ENCODE results near the gene PKIB.
"Not testable (repeated sequence)": the region's sequence is repeated elsewhere in the genome, so short reads cannot be mapped to it uniquely, and the experiment has no call there.

Gene PKIB

GRCh38 chr6:122712448-122713137 lies 102.4 kb downstream of the PKIB start:
- no peak for DNase-seq

DNA sequence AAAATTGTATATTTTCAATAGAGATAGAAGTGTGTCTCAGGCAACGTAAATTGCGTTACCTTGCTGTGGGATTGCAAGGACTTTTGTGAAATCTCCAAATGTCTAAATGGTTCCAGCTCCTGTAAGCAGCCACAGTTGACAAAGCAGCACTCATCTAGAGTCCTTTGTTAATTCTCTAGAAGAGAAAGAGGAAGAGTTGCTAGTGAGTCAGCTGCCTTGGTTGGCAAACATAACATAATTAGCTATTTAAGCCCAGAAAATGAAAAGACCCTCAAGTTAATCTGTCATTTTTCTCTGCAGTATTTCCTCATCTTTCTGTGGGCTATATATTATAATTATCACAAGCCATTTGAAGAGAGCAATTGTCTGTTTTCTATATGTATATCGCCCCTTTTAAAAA lies 102.9 kb downstream of the PKIB start:
- DNase-seq, result no peak

- DNase-seq, result no peak
Observed at GRCh38 chr6:122714059-122714458, 103.9 kb downstream of the PKIB start.

- no peak for DNase-seq
Observed at GRCh38 chr6:122715725-122716124, 105.5 kb downstream of the PKIB start.

DNA sequence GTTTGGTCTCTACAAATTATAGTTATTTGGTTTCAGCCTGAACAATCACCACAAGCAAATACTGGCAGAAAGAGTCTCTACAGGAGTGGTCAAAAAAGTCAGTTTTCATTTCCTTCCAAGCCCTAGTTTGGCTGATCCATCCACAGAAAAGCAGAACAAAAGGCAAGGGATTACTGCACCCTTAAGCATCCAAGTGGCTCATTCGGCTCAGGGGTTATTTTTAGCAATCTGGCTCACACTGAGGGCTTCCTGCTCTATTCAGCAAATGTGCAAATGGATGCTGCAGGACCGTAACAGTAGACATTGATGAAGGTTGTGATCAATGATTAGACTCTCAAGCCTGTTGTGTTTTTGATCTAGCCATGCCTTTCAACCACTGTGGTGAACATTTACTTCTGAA lies 107.1 kb downstream of the PKIB start:
- peak; percentile 63 for DNase-seq

DNA sequence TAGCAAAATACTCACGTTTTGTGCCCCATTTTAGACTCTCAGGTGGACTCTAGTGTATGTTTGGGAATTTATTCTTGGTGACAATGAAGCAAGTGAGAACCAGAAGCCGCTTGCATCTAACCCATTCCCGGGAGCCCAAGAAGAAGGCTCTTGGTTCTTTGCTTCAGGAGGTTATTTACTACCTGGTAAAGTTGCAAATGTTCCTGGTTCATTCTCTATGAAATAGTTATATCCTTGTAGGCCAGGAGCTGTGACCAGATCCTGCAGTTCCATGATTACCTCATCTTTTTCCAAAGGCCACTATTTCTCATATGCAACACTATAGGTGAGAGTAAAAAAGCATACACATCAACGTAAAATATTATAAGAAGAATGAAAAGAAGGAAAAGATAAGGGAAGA lies 108.4 kb downstream of the PKIB start:
- no peak for DNase-seq

DNA sequence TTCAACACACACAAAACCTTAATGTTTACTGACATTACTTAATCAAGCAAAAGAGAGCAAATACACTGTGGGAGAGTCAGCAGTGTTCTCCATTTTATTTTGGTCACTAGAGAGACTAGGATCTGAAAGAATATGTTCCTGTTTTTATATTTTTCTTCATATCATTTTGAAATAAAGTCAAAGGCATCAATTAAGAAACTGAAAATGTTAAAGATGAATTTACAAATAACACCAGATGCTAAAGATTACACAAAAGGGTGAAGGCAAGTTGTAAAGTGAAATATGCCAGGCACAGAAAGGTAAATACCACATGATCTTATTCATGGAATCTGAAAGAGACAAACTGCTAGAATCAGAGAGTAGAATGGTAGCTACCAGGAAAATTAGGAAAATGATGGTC lies 109.0 kb downstream of the PKIB start:
- DNase-seq, result peak; percentile 26

DNA sequence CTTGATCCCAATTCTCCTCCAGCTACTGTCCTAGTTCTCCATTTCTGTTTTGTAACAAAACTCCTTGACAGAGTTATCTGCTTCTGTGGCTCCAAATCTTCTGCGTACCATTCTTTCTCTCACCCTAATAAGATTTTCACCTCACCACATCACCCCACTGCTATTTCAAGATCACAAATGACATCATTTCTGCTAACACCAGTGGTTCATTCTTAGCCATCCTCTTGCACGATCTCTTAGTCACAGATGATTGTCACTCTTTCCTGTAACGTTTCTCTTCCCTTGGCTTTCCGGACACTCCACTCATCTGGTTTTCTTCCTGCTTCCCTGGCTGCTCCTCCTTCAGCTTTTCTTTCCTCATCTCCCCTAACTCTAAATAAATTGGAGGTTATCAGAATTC lies 112.5 kb downstream of the PKIB start:
- no peak for DNase-seq

- DNase-seq, result peak; percentile 39
Observed at GRCh38 chr6:122726649-122727048, 116.4 kb downstream of the PKIB start.

DNA sequence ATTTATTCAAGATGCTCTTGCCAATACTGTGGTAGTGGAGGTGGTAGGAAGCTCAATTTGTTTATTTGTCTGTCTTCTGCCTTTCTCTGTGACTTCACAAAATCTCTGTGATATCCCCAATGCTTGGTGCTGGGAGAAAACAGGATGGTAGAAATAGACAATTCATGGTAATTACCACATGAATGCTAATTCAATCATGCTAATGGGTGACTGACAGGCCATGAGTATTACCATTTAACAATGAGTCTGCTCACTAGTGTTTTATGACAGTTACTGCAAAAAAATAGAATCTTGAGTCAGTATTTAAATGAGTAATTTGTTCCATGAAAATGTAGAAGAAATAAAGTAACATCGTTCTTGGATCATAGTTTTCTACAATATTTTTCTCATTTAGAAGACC lies 117.0 kb downstream of the PKIB start:
- DNase-seq, result no peak

GRCh38 chr6:122730334-122730733 lies 120.1 kb downstream of the PKIB start:
- no peak for DNase-seq

- DNase-seq, result peak; percentile 43
Observed at GRCh38 chr6:122730775-122731386, 120.7 kb downstream of the PKIB start.

DNA sequence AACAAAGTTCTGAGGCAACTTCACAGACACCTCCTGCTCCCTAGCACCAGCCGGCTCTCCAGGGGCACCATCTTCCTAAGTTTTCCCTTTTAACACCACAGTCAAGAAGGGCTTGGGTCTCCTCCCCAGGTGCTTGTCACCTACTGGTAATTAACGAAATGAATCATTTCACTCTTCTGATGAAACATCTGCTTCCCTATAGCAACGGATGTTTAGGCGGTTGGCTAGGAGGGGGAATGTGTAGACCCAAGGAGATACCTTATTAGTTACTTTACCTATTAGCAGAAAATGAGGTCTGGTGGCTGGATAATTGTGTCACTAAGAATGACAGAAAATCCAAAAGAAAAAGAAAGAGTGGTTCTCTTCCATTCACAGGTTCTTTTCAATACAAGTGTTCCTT lies 123.1 kb downstream of the PKIB start:
- no peak for DNase-seq

DNA sequence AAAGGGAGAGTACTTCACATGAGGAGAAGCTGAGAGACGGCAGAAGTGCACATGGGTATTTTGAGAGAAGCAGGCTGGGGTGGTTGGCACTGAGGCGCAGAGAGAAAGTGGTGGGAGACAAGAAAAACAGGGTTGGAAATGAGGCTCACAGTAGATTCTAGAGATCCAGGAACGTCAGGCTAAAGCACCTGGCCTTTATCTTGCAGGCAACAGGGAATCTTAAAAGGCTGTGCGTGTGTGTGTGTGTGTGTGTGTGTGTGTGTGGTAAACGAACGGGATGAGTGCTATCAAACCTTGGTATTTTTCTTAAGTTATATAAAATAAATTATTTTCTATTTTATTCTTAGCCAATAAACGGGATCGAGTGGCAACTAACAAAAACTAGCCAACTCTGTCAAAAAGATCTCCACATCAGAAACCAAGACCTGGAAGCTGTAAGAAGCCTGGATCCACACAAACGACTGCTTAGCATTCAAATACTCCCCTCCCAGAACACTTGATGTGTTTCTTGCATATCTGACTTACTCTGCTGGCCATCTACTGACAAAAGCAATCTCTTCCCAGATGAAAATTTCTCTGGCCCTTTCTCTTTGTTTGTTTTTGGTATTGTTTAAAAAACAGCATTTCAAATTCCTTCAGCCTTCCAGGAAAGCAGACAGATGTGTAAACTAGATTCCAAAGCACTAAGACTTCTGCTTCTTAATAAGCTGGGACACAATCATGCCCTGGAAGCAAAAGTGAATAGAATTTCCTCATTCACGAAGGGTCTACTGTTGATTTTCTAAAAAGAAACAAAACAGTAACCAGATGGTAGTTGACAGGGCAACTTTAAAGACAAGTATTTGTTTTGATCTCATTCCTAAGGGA lies 124.6 kb downstream of the PKIB start:
- DNase-seq, result no peak

GRCh38 chr6:122735582-122735981 lies 125.4 kb downstream of the PKIB start:
- DNase-seq, result peak; percentile 78

DNA sequence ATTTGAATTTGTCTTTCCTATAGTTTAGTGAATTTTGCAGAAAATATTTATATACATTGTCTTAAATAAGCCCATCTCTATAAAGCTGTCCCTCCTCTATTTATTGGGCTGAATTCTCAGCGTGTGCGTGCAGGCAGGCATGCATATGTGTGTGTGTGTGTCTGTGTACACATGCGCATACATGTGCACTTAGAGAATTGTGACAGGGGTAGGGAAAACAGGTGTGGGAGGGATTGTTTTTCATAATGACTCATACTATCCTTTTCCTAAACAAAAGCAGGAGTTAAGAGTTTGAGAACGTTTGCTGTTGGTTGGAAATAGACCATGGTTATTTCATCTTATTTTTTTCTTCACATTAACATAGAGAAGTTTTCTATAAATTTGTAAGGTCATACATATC lies 126.0 kb downstream of the PKIB start:
- DNase-seq, result peak; percentile 83

DNA sequence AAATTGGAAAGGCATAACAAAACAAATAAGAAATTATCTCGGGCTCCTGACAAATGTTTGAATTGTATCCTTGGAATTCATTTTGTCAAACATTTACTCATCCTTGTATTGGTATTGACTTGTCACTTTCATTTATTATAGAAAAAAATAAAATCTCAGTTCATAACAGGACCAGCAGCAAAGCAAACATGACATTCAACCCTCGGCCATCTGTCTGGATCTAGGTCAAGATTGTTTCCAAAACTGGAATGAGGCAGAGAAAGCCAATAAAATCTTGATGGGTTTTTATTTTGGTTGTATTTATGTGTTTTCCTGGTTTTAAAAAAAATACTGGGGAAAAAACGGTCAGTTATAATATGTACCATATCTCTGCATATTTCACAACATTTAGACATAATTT lies 126.4 kb downstream of the PKIB start:
- peak; percentile 31 for DNase-seq

GRCh38 chr6:122740091-122740490 lies 129.9 kb downstream of the PKIB start:
- no peak for DNase-seq

DNA sequence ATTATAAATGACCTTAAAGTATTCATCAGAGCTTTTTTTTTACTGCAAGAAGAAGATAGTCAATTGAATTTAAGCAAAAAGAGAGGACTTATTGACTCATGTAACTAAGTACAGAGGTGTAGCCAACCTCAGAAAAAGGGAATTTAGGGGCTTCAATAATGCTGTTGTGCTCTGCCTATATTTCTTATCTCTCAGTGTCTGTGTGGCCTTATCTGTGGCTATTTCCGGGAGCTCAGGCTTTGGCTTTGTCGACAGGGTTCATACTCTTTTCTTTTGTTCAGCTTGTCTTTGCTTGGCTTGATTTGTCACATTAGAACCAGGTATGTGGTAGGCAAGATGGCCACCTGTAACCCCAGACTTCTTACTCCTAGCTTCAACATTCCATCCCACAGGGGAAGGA lies 130.7 kb downstream of the PKIB start:
- DNase-seq, result no peak

- not testable (repeated sequence) for DNase-seq
Observed at GRCh38 chr6:122744247-122744646, 134.0 kb downstream of the PKIB start.

DNA sequence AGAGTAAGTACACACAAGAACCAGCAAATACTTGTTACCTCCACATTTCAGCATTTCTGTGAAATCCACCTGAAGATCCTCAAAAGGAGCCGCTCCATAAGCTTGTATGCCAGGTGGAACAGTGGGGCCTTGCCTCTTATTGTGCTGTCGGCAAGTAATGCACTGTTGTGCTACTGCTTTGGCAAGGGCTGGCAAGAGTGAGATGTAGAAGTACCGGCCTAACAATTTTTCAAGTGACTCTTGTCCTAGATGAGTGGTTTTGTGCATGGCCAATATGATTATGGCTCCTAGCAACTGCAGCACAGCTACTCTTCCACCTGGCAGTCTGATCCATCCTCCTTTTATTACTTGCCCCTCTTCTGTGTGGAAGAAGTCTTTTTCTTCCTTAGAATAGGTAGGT lies 134.7 kb downstream of the PKIB start:
- peak; percentile 96 for DNase-seq

DNA sequence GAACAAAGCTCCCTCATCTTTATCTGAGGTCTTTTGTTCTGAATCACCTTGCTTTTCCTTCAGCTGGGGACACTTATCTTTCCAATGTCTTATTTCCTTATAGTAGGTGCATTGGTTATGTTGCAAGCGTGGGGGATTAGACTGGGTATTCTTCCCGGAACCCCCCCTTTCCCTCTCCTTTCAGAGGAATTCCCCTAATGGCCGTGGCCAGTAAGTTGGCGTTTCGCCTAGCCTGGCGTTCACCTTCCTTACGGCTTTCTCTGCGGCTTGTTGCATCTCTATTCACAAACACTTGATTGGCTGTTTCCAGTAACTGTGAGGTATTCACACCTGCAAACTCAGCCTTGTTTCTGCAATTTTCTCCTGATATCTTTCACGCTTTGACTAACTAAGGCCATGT lies 136.5 kb downstream of the PKIB start:
- DNase-seq, result no peak

- no peak for DNase-seq
Observed at GRCh38 chr6:122747573-122747972, 137.4 kb downstream of the PKIB start.

DNA sequence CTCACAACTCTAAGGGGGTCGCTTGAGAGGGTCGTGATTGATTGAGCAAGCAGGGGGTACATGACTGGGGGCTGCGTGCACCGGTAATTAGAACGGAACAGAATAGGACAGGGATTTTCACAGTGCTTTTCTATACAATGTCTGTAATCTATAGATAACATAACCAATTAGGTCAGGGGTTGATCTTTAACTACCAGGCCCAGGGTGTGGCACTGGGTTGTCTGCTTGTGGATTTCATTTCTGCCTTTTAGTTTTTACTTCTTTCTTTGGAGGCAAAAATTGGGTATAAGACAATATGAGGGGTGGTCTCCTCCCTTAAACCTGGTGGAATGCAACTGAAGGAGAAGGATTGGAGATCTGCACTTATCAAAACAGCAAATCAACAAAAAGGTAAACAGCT lies 138.7 kb downstream of the PKIB start:
- DNase-seq, result not testable (repeated sequence)

All from NCI-H2029 (cell line).